Measurements from ENCODE around the gene UQCRH. TPM values are rescaled to one million over a fixed set of nuclear protein-coding genes. Genes with fewer than 3 reads are reported as not detected.

Gene UQCRH
- 193 and 300 TPM in 2 replicates for total RNA-seq

GRCh38 chr1:46303038-46303871 is at the start of gene UQCRH, which contains the start of gene LRRC41:
UQCRH (plus strand) TSS chr1:46303698; CDS start chr1:46303767, 69 bp downstream.
LRRC41 (minus strand) TSS chr1:46303616; CDS start chr1:46303322, 294 bp downstream.

GRCh38 chr1:46340404-46341221 is 37.1 kb downstream of the UQCRH start, which contains the start of gene NSUN4:
NSUN4 (plus strand) TSS chr1:46340807; CDS start chr1:46340827, 20 bp downstream.

Other genes starting within 250 kb of the UQCRH start
- gene PIK3R3, start 171.1 kb upstream of the UQCRH start, total RNA-seq, result 4.4 and 4.9 TPM in 2 replicates
- gene TSPAN1, start 128.6 kb upstream of the UQCRH start, total RNA-seq, result 2.8 and 10.3 TPM in 2 replicates
- gene P3R3URF, start 127.2 kb upstream of the UQCRH start, total RNA-seq, result not detected in 2 replicates
- 75.8 and 77.1 TPM in 2 replicates for gene POMGNT1, start 105.3 kb upstream of the UQCRH start, total RNA-seq
- 2.6 and 2.9 TPM in 2 replicates for gene LURAP1, start 100.4 kb upstream of the UQCRH start, total RNA-seq
- gene RAD54L, start 55.9 kb upstream of the UQCRH start, total RNA-seq, result 2.8 and 16.0 TPM in 2 replicates
- 102 and 169 TPM in 2 replicates for gene LRRC41, start 82 bp upstream of the UQCRH start, total RNA-seq
- 15.8 and 19.1 TPM in 2 replicates for gene NSUN4, start 37.1 kb downstream of the UQCRH start, total RNA-seq
- 3.1 and 10.8 TPM in 2 replicates for gene FAAH, start 90.6 kb downstream of the UQCRH start, total RNA-seq
- gene DMBX1, start 186.1 kb downstream of the UQCRH start, total RNA-seq, result not detected in 2 replicates
- gene KNCN, start 247.9 kb downstream of the UQCRH start, total RNA-seq, result not detected in 2 replicates

Measured in mesangial cell (primary cell).